Fibroblast of skin of right quadriceps (primary cell): ENCODE results near the gene PRDM5.
A peak's percentile ranks its signal among the peaks of the same experiment; 100 is the strongest.

Experiments
- DNase-seq: peaks from one replicate; pipeline ENCODE4 v3.0.0-alpha.2; 2013

PRDM5 gene

GRCh38 chr4:120853161-120853935, 69.2 kb downstream of the PRDM5 start:
- peak; percentile 57 for DNase-seq

DNA sequence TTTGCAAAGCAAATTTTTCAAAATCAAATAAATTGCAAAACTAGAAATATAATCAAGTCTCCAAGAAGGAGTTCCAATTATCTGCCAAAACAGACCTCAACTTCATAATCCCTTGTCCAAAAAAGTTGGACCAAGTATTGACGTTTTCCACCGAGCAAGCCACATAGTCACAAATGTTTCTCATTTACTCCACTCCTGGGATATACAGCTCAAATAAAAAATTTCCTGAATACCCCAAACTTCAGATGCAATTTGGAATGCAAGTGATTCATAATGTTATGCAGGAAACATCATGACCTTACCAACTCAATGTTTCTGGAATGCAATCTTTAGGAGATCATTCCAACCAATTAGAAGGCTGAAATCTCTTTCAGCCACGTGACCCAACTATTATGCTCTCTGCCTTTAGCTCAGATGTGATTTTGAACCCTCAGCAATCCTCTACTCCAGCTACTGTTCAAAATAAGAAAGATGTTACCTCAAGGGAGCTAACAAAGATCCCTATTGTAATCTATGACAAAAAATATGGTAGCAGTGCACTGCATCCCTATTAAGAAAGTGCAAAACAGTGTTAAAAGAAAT, 72.4 kb downstream of the PRDM5 start:
- DNase-seq = peak; percentile 89

- no peak for DNase-seq
Observed at GRCh38 chr4:120847019-120847582, 75.4 kb downstream of the PRDM5 start.

GRCh38 chr4:120844528-120844921, 78.0 kb downstream of the PRDM5 start:
- DNase-seq = no peak

DNA sequence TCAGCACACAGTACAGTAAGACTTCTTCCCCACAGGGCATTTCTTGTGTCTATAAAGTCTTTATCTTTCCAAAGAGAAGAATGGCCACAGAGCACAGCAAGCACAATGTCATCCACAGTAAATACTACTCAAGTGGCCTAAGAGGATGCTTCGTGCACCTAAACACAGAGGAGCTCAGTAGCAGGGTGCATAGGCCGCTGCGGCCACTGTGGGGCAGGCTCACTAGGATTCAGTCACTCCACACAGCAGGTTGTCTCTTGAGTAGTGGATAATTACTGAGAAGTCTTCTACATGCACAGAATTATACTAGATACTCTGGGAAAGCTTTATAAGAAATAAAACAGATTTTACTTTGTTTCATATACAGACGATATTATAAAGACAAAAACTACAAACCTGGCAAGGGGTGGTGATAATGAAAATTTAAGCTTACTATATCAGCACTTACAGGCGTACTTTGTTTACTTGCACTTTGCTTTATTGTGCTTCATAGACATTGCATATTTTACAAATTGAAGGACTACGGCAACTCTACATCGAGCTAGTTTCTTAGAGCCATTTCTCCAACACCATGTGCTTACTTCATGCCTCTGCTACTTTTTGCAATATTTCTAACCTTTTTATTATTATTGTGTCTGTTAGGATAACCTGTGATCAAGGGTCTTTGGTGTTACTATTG, 78.5 kb downstream of the PRDM5 start:
- DNase-seq = no peak

GRCh38 chr4:120842031-120842430, 80.5 kb downstream of the PRDM5 start:
- peak; percentile 77 for DNase-seq

- DNase-seq = peak; percentile 59
Observed at GRCh38 chr4:120841580-120841979, 80.9 kb downstream of the PRDM5 start.

- DNase-seq = no peak
Observed at GRCh38 chr4:120839974-120840751, 82.4 kb downstream of the PRDM5 start.

- DNase-seq = no peak
Observed at GRCh38 chr4:120839334-120839973, 83.1 kb downstream of the PRDM5 start.

DNA sequence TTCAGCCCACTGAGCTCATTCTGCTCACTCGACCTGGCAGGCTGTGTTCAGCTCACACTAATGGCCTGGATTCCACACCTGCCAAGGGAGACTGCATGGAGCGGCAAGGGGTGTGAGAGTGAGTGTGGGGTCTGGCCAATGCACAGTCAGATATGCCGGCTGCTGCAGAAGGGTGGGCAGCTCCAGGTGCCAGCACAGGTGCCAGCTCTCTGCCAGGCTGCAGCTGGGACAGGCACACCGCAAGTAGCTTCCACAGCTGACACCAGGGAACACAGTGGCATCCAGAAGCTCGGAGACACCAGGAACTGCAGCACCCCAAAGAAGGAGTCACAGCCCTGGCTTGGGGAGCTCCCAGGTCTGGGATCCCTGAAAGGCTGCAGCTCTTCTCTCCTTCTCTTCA, 83.7 kb downstream of the PRDM5 start:
- DNase-seq = no peak

GRCh38 chr4:120837656-120838055, 84.9 kb downstream of the PRDM5 start:
- no peak for DNase-seq

DNA sequence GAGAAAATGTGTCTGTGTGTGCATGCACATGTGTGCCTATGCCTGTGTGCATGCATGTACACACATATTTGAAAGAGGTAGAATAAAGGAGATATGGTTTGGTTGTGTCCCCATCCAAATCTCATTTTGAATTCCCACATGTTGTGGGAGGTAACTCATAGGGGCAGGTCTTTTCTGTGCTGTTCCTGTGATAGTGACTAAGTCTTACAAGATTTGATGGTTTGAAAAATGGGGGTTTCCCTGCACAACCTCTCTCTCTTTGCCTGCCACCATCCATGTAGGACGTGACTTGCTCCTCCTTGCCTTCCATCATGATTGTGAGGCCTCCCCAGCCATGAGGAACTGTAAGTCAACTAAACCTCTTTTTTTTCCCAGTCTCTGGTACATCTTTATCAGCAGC, 87.2 kb downstream of the PRDM5 start:
- no peak for DNase-seq

DNA sequence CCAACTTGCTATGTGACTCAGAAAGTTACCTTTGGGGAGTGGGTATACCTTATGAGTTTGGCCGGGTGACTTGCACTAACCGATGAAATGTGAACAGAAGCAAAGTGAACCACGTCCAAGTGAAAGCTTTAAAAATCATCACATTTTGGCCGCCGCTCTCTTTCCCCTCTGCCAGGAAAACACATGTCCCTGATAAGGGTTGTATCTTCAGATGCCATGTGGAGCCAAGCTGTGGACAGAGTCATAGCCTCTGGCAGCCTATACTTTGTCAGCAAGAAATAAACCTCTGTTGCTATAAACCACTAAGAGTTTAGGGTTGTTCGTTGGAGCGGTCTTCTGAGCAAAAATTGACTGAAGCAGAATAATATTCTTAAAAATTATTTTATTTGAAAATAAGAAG, 92.3 kb downstream of the PRDM5 start:
- no peak for DNase-seq

DNA sequence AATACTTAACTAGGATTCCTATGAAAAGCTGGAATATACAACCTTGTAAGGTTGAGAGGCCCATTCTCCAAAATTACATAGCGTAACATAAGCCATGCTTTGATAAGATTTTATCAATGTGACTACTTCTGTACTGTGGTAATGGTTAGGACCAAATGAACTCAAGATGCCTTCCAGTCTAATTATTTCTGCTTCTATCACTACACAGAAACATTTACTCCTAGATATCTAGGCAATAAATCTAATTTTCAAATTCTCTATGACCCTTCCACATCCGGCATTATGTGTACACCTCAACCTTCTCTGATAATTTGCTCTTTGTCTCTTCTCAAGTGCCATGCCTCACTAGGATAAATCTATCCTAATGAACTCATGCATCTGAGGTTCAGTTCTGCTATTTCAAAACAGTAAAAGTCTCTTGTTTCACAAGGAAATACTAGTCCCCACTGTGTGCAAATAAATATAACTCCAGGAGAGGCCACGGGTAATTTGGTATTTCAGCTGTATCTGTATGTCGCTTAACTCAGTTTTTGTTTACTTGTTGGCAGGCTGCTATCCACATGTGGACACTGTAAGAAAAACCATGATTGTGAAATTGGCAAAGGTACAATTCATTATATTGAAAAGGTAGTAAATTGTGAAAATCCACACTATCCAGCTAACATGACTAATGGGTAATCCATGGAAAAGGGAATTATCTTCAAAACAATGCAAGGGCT, 93.3 kb downstream of the PRDM5 start:
- peak; percentile 33 for DNase-seq

GRCh38 chr4:120826853-120827252, 95.7 kb downstream of the PRDM5 start:
- DNase-seq = no peak

- DNase-seq = no peak
Observed at GRCh38 chr4:120826449-120826848, 96.1 kb downstream of the PRDM5 start.

DNA sequence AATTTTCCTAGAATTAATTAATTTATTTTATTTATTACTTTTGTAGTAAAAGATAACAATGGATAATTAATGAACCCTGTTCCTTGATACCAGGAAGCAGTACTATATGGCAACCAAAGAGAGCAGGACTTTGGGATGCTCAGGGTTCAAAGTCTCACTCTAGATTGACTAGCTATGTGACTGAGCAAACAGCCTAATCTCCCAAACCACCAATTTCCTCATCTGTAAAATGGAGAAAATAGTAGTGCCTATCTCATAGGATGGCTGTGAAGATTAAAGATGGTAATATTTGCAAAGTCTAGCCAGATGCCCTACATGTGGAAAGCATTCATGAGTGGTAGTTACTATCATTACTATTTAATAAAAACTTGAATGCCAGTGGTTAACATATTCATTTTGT, 97.6 kb downstream of the PRDM5 start:
- no peak for DNase-seq

GRCh38 chr4:120821977-120822376, 100.5 kb downstream of the PRDM5 start:
- DNase-seq = no peak

- DNase-seq = no peak
Observed at GRCh38 chr4:120821029-120821428, 101.5 kb downstream of the PRDM5 start.

GRCh38 chr4:120819805-120820437, 102.6 kb downstream of the PRDM5 start:
- DNase-seq = no peak

DNA sequence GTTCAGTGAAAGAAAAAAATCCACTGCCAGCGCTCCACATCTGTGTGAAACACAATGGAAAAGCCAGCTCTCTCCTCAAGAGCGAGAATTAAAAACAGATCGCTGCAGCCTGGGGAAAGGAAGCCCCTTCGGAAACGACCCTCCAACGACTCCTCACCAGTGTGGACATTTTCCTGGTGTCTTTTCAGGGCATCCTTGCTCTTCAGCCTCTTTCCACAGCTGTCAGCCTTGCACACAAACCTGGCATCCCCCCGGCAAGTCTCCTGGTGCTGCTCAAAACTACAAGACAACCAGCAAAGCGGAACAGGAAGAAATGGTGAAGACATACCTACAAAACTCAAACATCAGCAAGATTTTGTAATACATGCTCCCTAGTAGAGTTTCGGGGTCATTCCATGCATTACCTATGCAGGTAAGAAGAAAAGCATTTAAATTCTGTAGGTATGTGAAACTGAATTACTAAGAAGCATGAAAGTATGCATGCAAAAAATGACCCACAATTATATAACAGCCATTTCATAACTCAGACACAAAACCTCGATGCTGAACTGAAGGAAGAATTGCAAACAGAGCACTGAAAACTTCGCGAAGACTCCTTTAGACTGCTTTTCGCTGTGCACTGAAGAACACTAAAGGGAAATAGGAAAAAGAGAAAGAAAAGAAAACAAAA, 106.1 kb downstream of the PRDM5 start:
- no peak for DNase-seq
